NCI-H524 (cell line): ENCODE data around the gene GRIA4.

Experiments used
- DNase-seq, 2 experiments: peaks; one replicate each; lab custom pipeline; 2025; lab: John Stamatoyannopoulos, UW

GRIA4 gene

GRCh38 chr11:105789579-105790420 is 179.9 kb downstream of the GRIA4 start:
- DNase-seq = no peak

GRCh38 chr11:105790840-105791239 is 181.0 kb downstream of the GRIA4 start:
- peak; percentile 57 to 78 for DNase-seq

GRCh38 chr11:105793092-105793491 is 183.2 kb downstream of the GRIA4 start:
- no peak for DNase-seq

- DNase-seq = no peak
These were observed 189.4 kb downstream of the GRIA4 start for GRCh38 chr11:105799263-105799662.

GRCh38 chr11:105799728-105800462 is 190.0 kb downstream of the GRIA4 start:
- DNase-seq = peak in 1 of 2 experiments; percentile 5

- DNase-seq = no peak
These were observed 192.5 kb downstream of the GRIA4 start for GRCh38 chr11:105802390-105802789.

- no peak for DNase-seq
These were observed 201.4 kb downstream of the GRIA4 start for GRCh38 chr11:105811242-105811641.

- DNase-seq = peak in 1 of 2 experiments; percentile 6
These were observed 211.5 kb downstream of the GRIA4 start for GRCh38 chr11:105821372-105821771.

GRCh38 chr11:105821781-105822180 is 211.9 kb downstream of the GRIA4 start:
- DNase-seq = no peak

- DNase-seq = peak in 1 of 2 experiments; percentile 69
These were observed 213.7 kb downstream of the GRIA4 start for GRCh38 chr11:105823495-105824033.

GRCh38 chr11:105824457-105825013 is 214.7 kb downstream of the GRIA4 start:
- DNase-seq = no peak

- no peak for DNase-seq
These were observed 215.3 kb downstream of the GRIA4 start for GRCh38 chr11:105825141-105825540.

GRCh38 chr11:105827906-105828305 is 218.0 kb downstream of the GRIA4 start:
- no peak for DNase-seq

- no peak for DNase-seq
These were observed 219.2 kb downstream of the GRIA4 start for GRCh38 chr11:105829084-105829483.

- no peak for DNase-seq
These were observed 224.6 kb downstream of the GRIA4 start for GRCh38 chr11:105834461-105834860.

- no peak for DNase-seq
These were observed 229.0 kb downstream of the GRIA4 start for GRCh38 chr11:105838668-105839384.

GRCh38 chr11:105840391-105840790 is 230.5 kb downstream of the GRIA4 start:
- DNase-seq = no peak

GRCh38 chr11:105852403-105852802 is 242.5 kb downstream of the GRIA4 start:
- DNase-seq = no peak

- no peak for DNase-seq
These were observed 244.4 kb downstream of the GRIA4 start for GRCh38 chr11:105854269-105854668.

GRCh38 chr11:105856954-105857353 is 247.1 kb downstream of the GRIA4 start:
- DNase-seq = peak in 1 of 2 experiments; percentile 55

GRCh38 chr11:105857728-105858127 is 247.9 kb downstream of the GRIA4 start:
- no peak for DNase-seq

GRCh38 chr11:105858841-105859240 is 249.0 kb downstream of the GRIA4 start:
- no peak for DNase-seq
